ENCODE results near the gene BAIAP2.

DNA sequence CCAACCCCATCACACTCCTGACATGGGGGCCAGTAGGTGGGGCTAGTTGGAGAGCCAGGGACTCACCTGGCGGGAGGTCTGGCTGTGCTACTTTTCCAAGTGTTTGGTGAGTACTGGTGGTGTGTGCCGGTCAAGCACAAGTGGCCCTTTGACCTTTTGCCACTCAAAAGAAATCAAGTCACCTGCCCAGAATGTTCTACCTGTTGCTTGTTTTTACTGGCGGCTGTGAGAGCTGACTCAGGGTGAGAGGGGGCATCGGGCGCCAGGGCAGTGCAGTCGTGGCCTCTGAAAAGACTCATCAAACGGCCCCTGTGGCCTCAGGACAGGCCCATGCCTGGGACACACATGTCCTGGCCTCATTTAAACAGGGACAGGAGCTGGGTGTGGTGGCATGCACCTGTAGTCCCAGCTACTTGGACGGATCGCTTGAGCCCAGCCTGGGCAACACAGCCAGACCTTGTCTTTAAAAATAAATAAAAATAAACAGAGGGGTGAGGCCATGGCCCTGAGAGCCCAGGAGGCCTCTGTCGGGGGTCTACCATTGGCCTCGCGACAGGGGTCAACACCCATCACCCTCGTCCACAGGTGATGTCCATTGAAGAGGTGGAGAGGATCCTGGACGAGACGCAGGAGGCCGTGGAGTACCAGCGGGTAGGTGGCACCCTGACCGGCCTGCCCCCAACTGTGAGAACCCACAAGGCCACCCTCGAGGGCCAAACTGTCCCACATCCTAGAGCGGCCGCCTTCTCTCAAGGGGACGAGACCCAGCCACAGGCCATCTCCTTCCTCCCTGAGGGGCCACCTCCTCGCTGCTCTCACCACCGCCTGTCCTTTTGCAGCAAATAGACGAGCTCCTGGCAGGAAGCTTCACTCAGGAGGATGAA, 38.3 kb upstream of the BAIAP2 start:
- TF ChIP-seq ZNF891 (CRISPR knock-in tag; IDR thresholded peaks at IDR 0.05) (no peak), EP300 (IDR thresholded peaks at IDR 0.05; ENCODE audit: low read depth in 2 of 2, low read length in 2 of 2) (no peak), EP300 (CRISPR knock-in tag; IDR thresholded peaks at IDR 0.05; ENCODE audit: borderline replicate concordance) (no peak), FOXJ3 (CRISPR knock-in tag; IDR thresholded peaks at IDR 0.05; ENCODE audit: borderline replicate concordance) (no peak), BCLAF1 (IDR thresholded peaks at IDR 0.05) (no peak), ZNF383 (CRISPR knock-in tag; IDR thresholded peaks at IDR 0.05; ENCODE audit: borderline replicate concordance) (no peak), ZZZ3 (CRISPR knock-in tag; IDR thresholded peaks at IDR 0.05; ENCODE audit: borderline replicate concordance) (no peak), PCBP1 (IDR thresholded peaks at IDR 0.05; ENCODE audit: borderline replicate concordance, low read depth, low read length) (no peak), POLR2A (IDR thresholded peaks at IDR 0.05; ENCODE audit: insufficient read depth in 1 of 2, low read depth in 2 of 2, low read length in 2 of 2) (no peak), SOX5 (CRISPR knock-in tag; IDR thresholded peaks at IDR 0.05; ENCODE audit: borderline replicate concordance) (no peak), MYC (CRISPR knock-in tag; IDR thresholded peaks at IDR 0.05; ENCODE audit: borderline replicate concordance) (no peak)
- TF ChIP-seq, protein P1, sequence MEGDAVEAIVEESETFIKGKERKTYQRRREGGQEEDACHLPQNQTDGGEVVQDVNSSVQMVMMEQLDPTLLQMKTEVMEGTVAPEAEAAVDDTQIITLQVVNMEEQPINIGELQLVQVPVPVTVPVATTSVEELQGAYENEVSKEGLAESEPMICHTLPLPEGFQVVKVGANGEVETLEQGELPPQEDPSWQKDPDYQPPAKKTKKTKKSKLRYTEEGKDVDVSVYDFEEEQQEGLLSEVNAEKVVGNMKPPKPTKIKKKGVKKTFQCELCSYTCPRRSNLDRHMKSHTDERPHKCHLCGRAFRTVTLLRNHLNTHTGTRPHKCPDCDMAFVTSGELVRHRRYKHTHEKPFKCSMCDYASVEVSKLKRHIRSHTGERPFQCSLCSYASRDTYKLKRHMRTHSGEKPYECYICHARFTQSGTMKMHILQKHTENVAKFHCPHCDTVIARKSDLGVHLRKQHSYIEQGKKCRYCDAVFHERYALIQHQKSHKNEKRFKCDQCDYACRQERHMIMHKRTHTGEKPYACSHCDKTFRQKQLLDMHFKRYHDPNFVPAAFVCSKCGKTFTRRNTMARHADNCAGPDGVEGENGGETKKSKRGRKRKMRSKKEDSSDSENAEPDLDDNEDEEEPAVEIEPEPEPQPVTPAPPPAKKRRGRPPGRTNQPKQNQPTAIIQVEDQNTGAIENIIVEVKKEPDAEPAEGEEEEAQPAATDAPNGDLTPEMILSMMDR (CRISPR knock-in tag; IDR thresholded peaks at IDR 0.05): no peak
